Kidney (tissue), 14 donors: ENCODE results near the gene AHSP. TPM values are rescaled to one million over a fixed set of nuclear protein-coding genes. Genes with fewer than 3 reads are reported as not detected.

Source experiments
- DNase-seq, 5 donors: peaks; one replicate each; pipeline ENCODE4 v3.0.0-alpha.2; 2013 to 2020
- FAIRE-seq: peaks from 2 replicates; lab custom pipeline; 2012; peaks lifted over from hg19 to GRCh38; lab: Jason Lieb, UNC
- H3K27ac ChIP-seq, 2 donors: one replicate each; pipeline ENCODE4 v1.7.0; 2013; ENCODE audit warnings: low read depth in 2 of 2, low read length in 2 of 2, inconsistent platforms in 1 of 2
- H3K27me3 ChIP-seq: one replicate; pipeline ENCODE4 v1.7.1; 2013; ENCODE audit warnings: low read length, inconsistent platforms; ENCODE audit not compliant: control insufficient read depth, insufficient read depth
- H3K36me3 ChIP-seq, 3 donors: one replicate each; pipeline versions ENCODE4 v1.7.0 to v1.7.1; 2013; ENCODE audit warnings: low read length in 3 of 3, control low read depth in 1 of 3, inconsistent platforms in 1 of 3; ENCODE audit not compliant: insufficient read depth in 3 of 3, control insufficient read depth in 2 of 3
- H3K4me1 ChIP-seq, 3 donors: one replicate each; pipeline versions ENCODE4 v1.7.0 to v1.7.1; 2013; ENCODE audit warnings: low read length in 3 of 3, inconsistent platforms in 1 of 3, low read depth in 1 of 3; ENCODE audit not compliant: control insufficient read depth in 2 of 3, insufficient read depth in 2 of 3
- H3K4me3 ChIP-seq, 3 donors: one replicate each; pipeline versions ENCODE4 v1.7.0 to v1.8.1; 2013; ENCODE audit warnings: low read length in 3 of 3, control low read depth in 1 of 3, inconsistent platforms in 1 of 3
- H3K9ac ChIP-seq, 3 donors: one replicate each; pipeline versions ENCODE4 v1.7.0 to v1.7.1; 2013; ENCODE audit warnings: low read length in 3 of 3, control low read depth in 1 of 3, inconsistent platforms in 1 of 3
- H3K9me3 ChIP-seq, 3 donors: one replicate each; pipeline versions ENCODE4 v1.7.0 to v1.7.1; 2013; ENCODE audit warnings: low read length in 3 of 3, control low read depth in 1 of 3, inconsistent platforms in 1 of 3; ENCODE audit not compliant: control insufficient read depth in 2 of 3, insufficient read depth in 1 of 3
- CTCF ChIP-seq: IDR thresholded peaks from 3 replicates; pipeline ENCODE4 v1.5.1; 2012; ENCODE audit warnings: mild to moderate bottlenecking, moderate library complexity, borderline replicate concordance; ENCODE audit not compliant: insufficient read depth; ENCODE audit errors: extremely low read depth
- intact Hi-C: fragments of 100-400 bp; cut with DNase I; formaldehyde crosslinking; loops from one replicate; pipeline ENCODE4 v1.11.1; 2022
- polyA plus RNA-seq: library from polyadenylated mRNA; stranded (reverse); fragments of 350-450 nt; fragmentation: Illumina TruSeq; extraction: RNeasy Lipid Tissue Mini Kit (QIAGEN cat#74804); gene quantifications from one replicate; pipeline ENCODE4 v1.2.3, GENCODE V29; 2014; ENCODE audit warnings: low read depth, low replicate concordance; ENCODE audit not compliant: insufficient read depth
- total RNA-seq: library from RNA; stranded (reverse); fragmentation: NEBNext Ultra II Directional; extraction: Animal tissue kit (Norgen Biotek cat#: 25700); gene quantifications from one replicate; pipeline ENCODE4 v1.2.1, GENCODE V29; 2021
- donor health status: control.
- donor health status: control.
- donor health status: control.
- donor health status: control.
- donor health status: control.
- donor health status: DM: yes; HTN: yes; CAD: no.
- donor health status: Normal renal cell carcinoma (clear cell type).

AHSP gene
- total and polyA plus RNA-seq, 2 donors from 2014 or later, result not detected

DNA sequence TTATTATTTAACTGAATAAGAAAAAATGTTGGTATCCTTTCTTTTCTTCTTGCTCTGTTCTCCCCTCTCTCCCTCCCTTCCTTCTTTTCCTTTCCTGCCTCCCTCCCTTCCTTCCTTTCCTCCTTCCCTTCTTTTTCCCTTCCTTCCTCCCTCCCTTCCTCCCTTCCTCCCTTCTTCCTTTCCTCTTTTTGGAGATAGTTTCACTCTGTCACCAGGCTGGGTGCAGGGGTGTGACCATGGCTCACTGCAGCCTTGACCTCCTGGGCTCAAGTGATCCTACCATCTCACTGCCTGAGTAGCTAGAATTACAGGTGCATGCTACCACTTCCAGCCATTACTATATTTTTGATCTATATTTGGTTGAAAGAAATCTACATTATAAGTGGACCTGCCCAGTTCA is 13.8 kb upstream of the AHSP start:
- Histone ChIP-seq H3K27me3 (no peaks in the 10 kb centered on the region), H3K4me3 (no peak overlapping the region), H3K36me3 (no peaks in the 10 kb centered on the region), H3K27ac (no peak overlapping the region), H3K9ac (no peak overlapping the region), H3K9me3 (no peaks in the 10 kb centered on the region), H3K4me1 (peaks cover 0 to 3% (median 0%) of the 10 kb centered on the region in 3 donors)
- TF ChIP-seq CTCF, result no peak
- DNase-seq, result no peak
- intact Hi-C loops, result no loop called here
- FAIRE-seq, result no peak

DNA sequence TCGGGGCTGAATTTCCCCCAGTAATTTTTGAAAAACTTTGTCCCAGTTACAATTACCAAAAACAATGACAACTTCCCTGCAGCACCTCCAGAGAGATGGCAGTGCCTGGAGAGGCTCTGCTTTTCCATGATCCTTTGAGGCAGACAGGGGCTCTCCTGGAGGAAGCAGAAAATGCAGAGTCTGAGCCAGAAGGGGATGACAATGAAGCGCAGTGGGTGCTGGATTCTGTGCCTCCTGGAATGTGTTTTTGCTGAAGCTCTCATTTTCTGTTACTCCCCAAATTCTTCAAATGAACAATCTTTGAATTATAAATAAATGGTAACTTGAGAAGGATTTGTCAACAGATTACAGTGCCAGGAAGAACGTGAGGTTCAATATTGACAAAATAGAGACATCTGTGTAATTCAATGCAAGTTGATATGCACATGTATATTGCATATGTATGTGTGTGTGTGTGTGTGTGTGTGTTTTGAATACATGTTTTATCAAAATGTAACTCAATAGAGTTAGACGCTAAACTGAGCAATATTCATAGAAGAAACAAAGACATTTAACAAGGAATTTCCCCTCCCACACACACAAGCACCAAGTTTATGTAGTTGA is 9.8 kb upstream of the AHSP start:
- intact Hi-C loops, result no loop called here
- Histone ChIP-seq H3K27me3 (no peaks in the 10 kb centered on the region), H3K4me3 (no peak overlapping the region), H3K9me3 (no peaks in the 10 kb centered on the region), H3K36me3 (no peaks in the 10 kb centered on the region), H3K9ac (no peak overlapping the region), H3K27ac (no peak overlapping the region), H3K4me1 (no peaks in the 10 kb centered on the region)
- no peak for TF ChIP-seq CTCF
- FAIRE-seq (no peak), DNase-seq (no peak)

- no peak overlapping the region for H3K27ac ChIP-seq
- H3K36me3 ChIP-seq, result no peaks in the 10 kb centered on the region
- no peak overlapping the region for H3K4me3 ChIP-seq
- FAIRE-seq (no peak), DNase-seq (no peak)
- no peaks in the 10 kb centered on the region for H3K4me1 ChIP-seq
- no peak for TF ChIP-seq CTCF
- H3K27me3 ChIP-seq, result no peaks in the 10 kb centered on the region
- H3K9ac ChIP-seq, result no peak overlapping the region
- intact Hi-C loops, result no loop called here
- no peaks in the 10 kb centered on the region for H3K9me3 ChIP-seq
These were observed 7.8 kb upstream of the AHSP start for GRCh38 chr16:31519759-31520431.
